ENCODE results near the gene OTOP3.

- TF ChIP-seq, protein P1, sequence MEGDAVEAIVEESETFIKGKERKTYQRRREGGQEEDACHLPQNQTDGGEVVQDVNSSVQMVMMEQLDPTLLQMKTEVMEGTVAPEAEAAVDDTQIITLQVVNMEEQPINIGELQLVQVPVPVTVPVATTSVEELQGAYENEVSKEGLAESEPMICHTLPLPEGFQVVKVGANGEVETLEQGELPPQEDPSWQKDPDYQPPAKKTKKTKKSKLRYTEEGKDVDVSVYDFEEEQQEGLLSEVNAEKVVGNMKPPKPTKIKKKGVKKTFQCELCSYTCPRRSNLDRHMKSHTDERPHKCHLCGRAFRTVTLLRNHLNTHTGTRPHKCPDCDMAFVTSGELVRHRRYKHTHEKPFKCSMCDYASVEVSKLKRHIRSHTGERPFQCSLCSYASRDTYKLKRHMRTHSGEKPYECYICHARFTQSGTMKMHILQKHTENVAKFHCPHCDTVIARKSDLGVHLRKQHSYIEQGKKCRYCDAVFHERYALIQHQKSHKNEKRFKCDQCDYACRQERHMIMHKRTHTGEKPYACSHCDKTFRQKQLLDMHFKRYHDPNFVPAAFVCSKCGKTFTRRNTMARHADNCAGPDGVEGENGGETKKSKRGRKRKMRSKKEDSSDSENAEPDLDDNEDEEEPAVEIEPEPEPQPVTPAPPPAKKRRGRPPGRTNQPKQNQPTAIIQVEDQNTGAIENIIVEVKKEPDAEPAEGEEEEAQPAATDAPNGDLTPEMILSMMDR (IDR thresholded peaks at IDR 0.05): no peak
- TF ChIP-seq USF1 (CRISPR knock-in tag; IDR thresholded peaks at IDR 0.05): no peak
- TF ChIP-seq, protein P2, sequence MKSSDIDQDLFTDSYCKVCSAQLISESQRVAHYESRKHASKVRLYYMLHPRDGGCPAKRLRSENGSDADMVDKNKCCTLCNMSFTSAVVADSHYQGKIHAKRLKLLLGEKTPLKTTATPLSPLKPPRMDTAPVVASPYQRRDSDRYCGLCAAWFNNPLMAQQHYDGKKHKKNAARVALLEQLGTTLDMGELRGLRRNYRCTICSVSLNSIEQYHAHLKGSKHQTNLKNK (CRISPR knock-in tag; IDR thresholded peaks at IDR 0.05): no peak
- TF ChIP-seq TEAD4 (CRISPR knock-in tag; IDR thresholded peaks at IDR 0.05): no peak
- no peak for TF ChIP-seq RELA (CRISPR knock-in tag; IDR thresholded peaks at IDR 0.05; ENCODE audit: borderline replicate concordance)
- no peak for TF ChIP-seq ZNF121 (CRISPR knock-in tag; IDR thresholded peaks at IDR 0.05)
- TF ChIP-seq ETV6 (CRISPR knock-in tag; IDR thresholded peaks at IDR 0.05): no peak
- TF ChIP-seq, protein P3, sequence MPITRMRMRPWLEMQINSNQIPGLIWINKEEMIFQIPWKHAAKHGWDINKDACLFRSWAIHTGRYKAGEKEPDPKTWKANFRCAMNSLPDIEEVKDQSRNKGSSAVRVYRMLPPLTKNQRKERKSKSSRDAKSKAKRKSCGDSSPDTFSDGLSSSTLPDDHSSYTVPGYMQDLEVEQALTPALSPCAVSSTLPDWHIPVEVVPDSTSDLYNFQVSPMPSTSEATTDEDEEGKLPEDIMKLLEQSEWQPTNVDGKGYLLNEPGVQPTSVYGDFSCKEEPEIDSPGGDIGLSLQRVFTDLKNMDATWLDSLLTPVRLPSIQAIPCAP (CRISPR knock-in tag; IDR thresholded peaks at IDR 0.05): no peak
- TF ChIP-seq SP1 (CRISPR knock-in tag; conservative IDR thresholded peaks at IDR 0.05): no peak
- TF ChIP-seq, protein P4, sequence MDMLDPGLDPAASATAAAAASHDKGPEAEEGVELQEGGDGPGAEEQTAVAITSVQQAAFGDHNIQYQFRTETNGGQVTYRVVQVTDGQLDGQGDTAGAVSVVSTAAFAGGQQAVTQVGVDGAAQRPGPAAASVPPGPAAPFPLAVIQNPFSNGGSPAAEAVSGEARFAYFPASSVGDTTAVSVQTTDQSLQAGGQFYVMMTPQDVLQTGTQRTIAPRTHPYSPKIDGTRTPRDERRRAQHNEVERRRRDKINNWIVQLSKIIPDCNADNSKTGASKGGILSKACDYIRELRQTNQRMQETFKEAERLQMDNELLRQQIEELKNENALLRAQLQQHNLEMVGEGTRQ (CRISPR knock-in tag; IDR thresholded peaks at IDR 0.05): no peak
- no peak for TF ChIP-seq NFYB (CRISPR knock-in tag; conservative IDR thresholded peaks at IDR 0.05; ENCODE audit: low read depth)
- TF ChIP-seq ZNF317 (CRISPR knock-in tag; IDR thresholded peaks at IDR 0.05; ENCODE audit: borderline replicate concordance, low read depth): no peak
- no peak for TF ChIP-seq FOXK1 (CRISPR knock-in tag; IDR thresholded peaks at IDR 0.05)
These were observed 13.5 kb upstream of the OTOP3 start for GRCh38 chr17:74922172-74922571.
